Left lobe of liver (tissue), 2 donors: ENCODE results near the gene KIAA0319L. TPM values are rescaled to one million over a fixed set of nuclear protein-coding genes. Genes with fewer than 3 reads are reported as not detected.

Source experiments
- ATAC-seq: fragments of 200-7000 bp; cut with Tn5 transposase; one replicate; pipeline ENCODE4 v1.9.1; 2020; ENCODE audit warnings: mild to moderate bottlenecking, moderate library complexity
- DNase-seq: peaks from one replicate; pipeline ENCODE4 v3.0.0-alpha.2; 2020; ENCODE audit warnings: low spot score
- total RNA-seq: library from RNA; stranded (reverse); gene quantifications from one replicate; pipeline ENCODE4 v1.2.1, GENCODE V29; 2021
- donor health status: DM: no; HTN: no; CAD: no; lungs with moderate emphysema.
- donor health status: DM: no; HTN: yes; CAD: no.

KIAA0319L gene
- total RNA-seq, 1 donor from 2014 or later, result 49.2 TPM

- no peak for DNase-seq
These were observed 158.5 kb downstream of the KIAA0319L start for GRCh38 chr1:35398739-35399138.

GRCh38 chr1:35394386-35394785 lies 162.8 kb downstream of the KIAA0319L start:
- no peak for DNase-seq
- no peak for ATAC-seq

More at GRCh38 chr1:35398739-35399138, 158.5 kb downstream of the KIAA0319L start:
- ATAC-seq, result no peak

DNA sequence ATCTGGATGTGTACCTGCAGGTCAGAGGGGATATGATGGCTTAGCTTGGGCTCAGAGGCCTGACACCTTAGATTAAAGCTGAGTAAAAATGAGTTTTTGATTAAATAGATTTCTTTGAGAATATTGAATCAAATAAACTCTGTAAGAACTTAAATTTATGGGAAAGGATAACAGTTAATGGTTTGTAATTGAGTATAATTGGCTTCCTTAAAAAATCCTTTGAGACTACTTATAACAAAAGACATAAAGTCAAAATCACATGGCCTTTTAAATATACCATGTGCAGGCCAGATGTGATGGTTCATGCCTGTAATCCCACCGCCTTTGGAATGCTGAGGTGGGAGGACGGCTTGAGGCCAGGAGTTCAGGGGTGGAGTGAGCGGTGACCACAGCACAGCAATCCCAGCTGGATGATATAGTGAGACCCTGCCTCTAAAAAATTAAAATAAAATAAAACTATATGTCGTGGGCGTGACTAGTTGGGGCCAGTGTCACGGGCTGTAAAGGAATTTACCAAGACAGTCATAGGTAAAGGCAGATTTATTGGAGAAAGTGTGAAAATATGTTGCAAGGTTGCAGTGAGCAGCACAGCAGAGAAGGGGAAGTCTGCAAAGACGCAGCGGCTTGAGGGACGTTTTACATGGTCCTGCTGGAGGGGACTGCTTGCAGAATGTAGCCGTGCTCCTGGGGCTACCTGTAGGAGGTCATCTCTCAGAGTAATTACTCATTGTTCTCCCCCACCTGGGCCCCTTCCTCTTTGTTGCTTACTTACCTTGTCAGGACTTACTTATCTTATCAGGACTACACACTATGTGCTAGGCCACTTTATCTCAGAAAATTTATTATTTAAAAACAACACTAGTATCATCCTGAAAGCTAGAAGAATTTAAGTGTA lies 166.4 kb downstream of the KIAA0319L start:
- ATAC-seq (no peak), DNase-seq (no peak)

- ATAC-seq, result no peak
- no peak for DNase-seq
These were observed 170.2 kb downstream of the KIAA0319L start for GRCh38 chr1:35386959-35387358.

DNA sequence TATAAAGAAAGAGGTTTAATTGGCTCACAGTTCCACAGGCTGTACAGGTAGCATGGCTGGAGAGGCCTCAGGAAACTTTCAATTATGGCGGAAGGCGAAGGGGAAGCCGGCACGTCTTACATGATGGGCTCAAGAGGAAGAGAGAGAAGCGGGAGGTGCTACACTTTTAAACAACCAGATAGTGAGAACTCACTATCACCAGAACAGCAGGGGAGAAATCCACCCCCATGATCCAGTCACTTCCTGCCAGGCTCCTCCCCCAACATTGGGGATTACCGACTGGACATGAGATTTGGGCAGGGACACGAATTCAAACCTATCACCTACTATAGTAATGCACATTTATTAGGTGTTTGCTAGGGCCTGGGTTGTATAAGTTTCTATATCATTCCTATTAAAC lies 170.9 kb downstream of the KIAA0319L start:
- DNase-seq (no peak), ATAC-seq (no peak)

Other genes starting within 250 kb of the KIAA0319L start
- 7.0 TPM for gene NCDN, start 396 bp upstream of the KIAA0319L start, total RNA-seq
- gene TFAP2E, start 15.9 kb upstream of the KIAA0319L start, total RNA-seq, result 0.13 TPM
- gene PSMB2, start 84.1 kb upstream of the KIAA0319L start, total RNA-seq, result 39.3 TPM
- gene C1orf216, start 161.5 kb upstream of the KIAA0319L start, total RNA-seq, result 2.4 TPM
- gene CLSPN, start 212.6 kb upstream of the KIAA0319L start, total RNA-seq, result 0.10 TPM